Measurements from ENCODE around the gene MEGF11.

GRCh38 chr15:66241908-66242285 lies 11.7 kb downstream of the MEGF11 start:
- no peak for TF ChIP-seq EZH2 (IDR thresholded peaks at IDR 0.05)
- TF ChIP-seq POLR2AphosphoS5 (IDR thresholded peaks at IDR 0.05; ENCODE audit: borderline replicate concordance, low read depth, low read length), result no peak
